ENCODE measurements around the gene TRPM5. TPM values are rescaled to one million over a fixed set of nuclear protein-coding genes. Genes with fewer than 3 reads are reported as not detected.

Gene TRPM5
- total RNA-seq, 1 donor from 2014 or later: 0.09 TPM

- no peak for DNase-seq (ENCODE audit: low read depth, low spot score)
- no peak overlapping the region for H3K4me3 Mint-ChIP-seq
- H3K9me3 Mint-ChIP-seq: peaks cover 3% of the 10 kb centered on the region
- H3K36me3 Mint-ChIP-seq (ENCODE audit: low read depth): no peaks in the 10 kb centered on the region
- peaks cover 21% of the 10 kb centered on the region for H3K27me3 Mint-ChIP-seq (ENCODE audit: low read depth)
- TF ChIP-seq CTCF (conservative IDR thresholded peaks at IDR 0.05): no peak
- no peak overlapping the region for H3K27ac Mint-ChIP-seq (ENCODE audit: unreplicated experiment)
- no peaks in the 10 kb centered on the region for H3K4me1 Mint-ChIP-seq
These were observed 22.8 kb upstream of the TRPM5 start for GRCh38 chr11:2466869-2467694.

GRCh38 chr11:2466069-2466801 lies 21.9 kb upstream of the TRPM5 start:
- TF ChIP-seq CTCF (conservative IDR thresholded peaks at IDR 0.05): no peak
- H3K4me1 Mint-ChIP-seq: no peaks in the 10 kb centered on the region
- H3K27ac Mint-ChIP-seq (ENCODE audit: unreplicated experiment): no peak overlapping the region
- no peaks in the 10 kb centered on the region for H3K9me3 Mint-ChIP-seq
- no peak overlapping the region for H3K4me3 Mint-ChIP-seq
- H3K27me3 Mint-ChIP-seq (ENCODE audit: low read depth): peaks cover 15% of the 10 kb centered on the region
- no peak for DNase-seq (ENCODE audit: low read depth, low spot score)
- H3K36me3 Mint-ChIP-seq (ENCODE audit: low read depth): no peaks in the 10 kb centered on the region

- H3K9me3 Mint-ChIP-seq: no peaks in the 10 kb centered on the region
- peaks cover 11% of the 10 kb centered on the region for H3K27me3 Mint-ChIP-seq (ENCODE audit: low read depth)
- no peak overlapping the region for H3K27ac Mint-ChIP-seq (ENCODE audit: unreplicated experiment)
- H3K4me1 Mint-ChIP-seq: no peaks in the 10 kb centered on the region
- DNase-seq (ENCODE audit: low read depth, low spot score): no peak
- no peak overlapping the region for H3K4me3 Mint-ChIP-seq
- no peak for TF ChIP-seq CTCF (conservative IDR thresholded peaks at IDR 0.05)
- H3K36me3 Mint-ChIP-seq (ENCODE audit: low read depth): no peaks in the 10 kb centered on the region
These were observed 21.1 kb upstream of the TRPM5 start for GRCh38 chr11:2465202-2466068.

- Mint-ChIP-seq H3K4me3 (no peak overlapping the region), H3K4me1 (no peaks in the 10 kb centered on the region), H3K27me3 (ENCODE audit: low read depth) (peaks cover 7% of the 10 kb centered on the region), H3K27ac (ENCODE audit: unreplicated experiment) (no peak overlapping the region), H3K9me3 (no peaks in the 10 kb centered on the region), H3K36me3 (ENCODE audit: low read depth) (no peaks in the 10 kb centered on the region)
- TF ChIP-seq CTCF (conservative IDR thresholded peaks at IDR 0.05): no peak
- no peak for DNase-seq (ENCODE audit: low read depth, low spot score)
These were observed 20.3 kb upstream of the TRPM5 start for GRCh38 chr11:2464451-2465165.

Measured in neural crest cell (in vitro differentiated cells).